ENCODE data around the gene APOE. TPM values are rescaled to one million over a fixed set of nuclear protein-coding genes. Genes with fewer than 3 reads are reported as not detected.

The APOE gene
- total RNA-seq, 1 experiment from 2014 or later, result 530 TPM

GRCh38 chr19:44957526-44957925 is 51.9 kb downstream of the APOE start:
- peaks cover 10 to 22% (median 16%) of the 10 kb centered on the region in 3 experiments for H3K36me3 Mint-ChIP-seq (ENCODE audit: insufficient read depth in 1 of 3, low read depth in 3 of 3)
- Histone ChIP-seq H2AK5ac (ENCODE audit: insufficient read length, low read length) (no peak overlapping the region), H3K27ac (ENCODE audit: insufficient read length, low read depth, low read length) (no peak overlapping the region), H2AFZ (ENCODE audit: low read length) (no peak overlapping the region), H3K14ac (ENCODE audit: insufficient read depth, low read length) (no peak overlapping the region), H3K4me1 (ENCODE audit: insufficient read depth, low read length) (no peaks in the 10 kb centered on the region), H3K4me2 (ENCODE audit: insufficient read depth, insufficient read length, low read length) (no peak overlapping the region), H3K23me2 (ENCODE audit: insufficient read length, low read depth, low read length, poor library complexity, severe bottlenecking) (peaks cover 12% of the 10 kb centered on the region), H3K79me2 (ENCODE audit: insufficient read depth, low read length) (peaks cover 35% of the 10 kb centered on the region; the same call in 1 of the 2 replicates), H3K23ac (ENCODE audit: insufficient read length, low read depth, low read length) (no peak overlapping the region), H2BK5ac (ENCODE audit: insufficient read length, low read length) (no peak overlapping the region), H3K56ac (ENCODE audit: insufficient read length, low read depth, low read length) (no peak overlapping the region), H3K4ac (ENCODE audit: low read depth, low read length) (no peak overlapping the region), H4K8ac (replicated peaks; ENCODE audit: insufficient read length, low read depth, low read length) (no peak overlapping the region), H3K79me1 (ENCODE audit: insufficient read depth, low read depth, low read length, poor library complexity, severe bottlenecking) (peaks cover 15% of the 10 kb centered on the region), H2BK20ac (ENCODE audit: low read depth, low read length, poor library complexity, severe bottlenecking) (no peak overlapping the region), H3K27me3 (ENCODE audit: insufficient read depth, low read length) (no peaks in the 10 kb centered on the region), H3K9ac (ENCODE audit: extremely low read depth, insufficient read length, low read length) (peak overlapping the region; percentile 49), H3K18ac (ENCODE audit: insufficient read length, low read depth, low read length) (no peak overlapping the region), H2BK12ac (ENCODE audit: insufficient read length, low read depth, low read length) (no peak overlapping the region), H4K20me1 (ENCODE audit: control insufficient read depth, insufficient read depth, insufficient read length) (peaks cover 6% of the 10 kb centered on the region), H2BK15ac (ENCODE audit: low read depth, low read length) (no peak overlapping the region), H4K91ac (ENCODE audit: insufficient read length, low read depth, low read length) (no peak overlapping the region), H3T11ph (ENCODE audit: low read length) (no peak overlapping the region), H2BK120ac (ENCODE audit: low read depth, low read length, poor library complexity, severe bottlenecking) (no peak overlapping the region), H4K5ac (ENCODE audit: insufficient read length, low read depth, low read length) (no peak overlapping the region), H3K9me3 (ENCODE audit: control insufficient read depth, low read depth, low read length) (no peaks in the 10 kb centered on the region)
- TF ChIP-seq CTCF (conservative IDR thresholded peaks at IDR 0.05), result no peak
- H3K4me3 Mint-ChIP-seq, result no peak overlapping the region; a peak in 1 of 5 replicates
- no peak for DNase-seq
- H3K27me3 Mint-ChIP-seq (ENCODE audit: low read depth), result peaks cover 2% of the 10 kb centered on the region; the same call in 1 of the 2 replicates
- no CpG with 5 or more reads among the region's 7 CpGs for WGBS (ENCODE audit: extremely low coverage, insufficient read length, low lambda C conversion rate)
- H3K27ac Mint-ChIP-seq, result peak overlapping the region in 2 of 3 experiments; percentile 14 to 29; a peak in 3 of 7 replicates
- no peaks in the 10 kb centered on the region; a peak in 1 of 5 replicates for H3K9me3 Mint-ChIP-seq
- peaks cover 17 to 28% of the 10 kb centered on the region in 2 experiments for H3K4me1 Mint-ChIP-seq
